Loucy (cell line): ENCODE results near the gene DOK6.

Source experiments
- CTCF ChIP-seq: fragments of 200-600 bp; sonication (generic); conservative IDR thresholded peaks from 2 replicates; pipeline ENCODE4 v1.5.1; 2014; ENCODE audit warnings: mild to moderate bottlenecking, antibody characterized with exemption, low read length
- EZH2phosphoT487 ChIP-seq: fragments of 200-600 bp; IDR thresholded peaks from 2 replicates; pipeline ENCODE4 v1.6.1; 2018; ENCODE audit warnings: antibody characterized with exemption, mild to moderate bottlenecking, moderate library complexity, borderline replicate concordance

- TF ChIP-seq CTCF (no peak), EZH2phosphoT487 (no peak)
These were observed 279.4 kb downstream of the DOK6 start for GRCh38 chr18:69680123-69680522.
